GM21526 (cell line): ENCODE measurements around the gene ANO8.
"Not testable (repeated sequence)": the region's sequence is repeated elsewhere in the genome, so short reads cannot be mapped to it uniquely, and the experiment has no call there.

Experiments
- ATAC-seq: cut with Tn5 transposase; IDR thresholded peaks from one replicate; pipeline ENCODE4 v1.9.1; 2021; ENCODE audit warnings: moderate library complexity; ENCODE audit not compliant: unreplicated experiment, low FRiP score

The ANO8 gene

DNA sequence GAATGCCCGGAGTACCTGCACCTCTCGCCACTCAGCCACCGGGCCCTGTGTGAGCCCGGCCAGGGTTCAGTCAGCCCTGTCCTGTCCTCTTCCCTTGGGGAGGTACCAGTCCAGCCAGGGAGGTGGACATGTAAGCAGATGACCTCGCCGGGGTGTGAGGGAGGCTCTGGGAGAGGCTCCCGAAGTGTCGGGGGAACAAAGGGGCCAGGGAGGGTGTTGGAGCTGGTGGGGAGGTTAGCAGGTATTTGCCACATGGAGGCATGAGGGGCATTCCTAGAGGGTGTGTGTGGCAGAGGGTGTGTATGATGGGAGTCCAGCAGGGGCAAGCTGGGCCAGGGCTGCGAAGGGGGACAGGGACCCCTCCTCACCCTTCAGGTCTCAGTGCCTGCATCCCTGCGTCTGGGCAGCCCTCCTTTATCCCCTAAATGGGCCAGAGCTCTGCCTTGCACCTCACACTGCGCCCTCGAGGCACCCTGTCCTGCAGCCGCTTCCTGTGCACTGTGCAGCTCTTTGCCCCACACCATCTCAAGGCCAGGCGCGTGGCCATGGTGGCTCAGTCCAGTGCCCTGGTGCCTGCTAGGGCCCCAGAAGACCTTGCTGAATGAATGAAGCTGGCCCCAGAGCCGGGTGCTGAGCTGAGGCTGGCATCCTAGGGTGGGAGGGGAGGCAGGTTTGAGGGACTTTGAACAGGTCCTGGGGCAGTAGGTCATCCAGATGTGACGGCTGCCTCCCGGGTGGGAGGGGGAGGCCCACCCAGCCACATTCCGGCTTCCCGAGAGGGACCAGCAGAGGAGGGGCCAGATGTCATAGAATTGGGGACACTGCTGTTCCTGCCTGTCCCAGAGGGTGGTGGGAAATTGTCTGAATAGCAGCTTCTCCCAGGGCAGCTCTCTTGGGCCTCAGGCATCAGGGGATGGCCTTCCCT, 22.2 kb downstream of the ANO8 start:
- ATAC-seq = no peak

DNA sequence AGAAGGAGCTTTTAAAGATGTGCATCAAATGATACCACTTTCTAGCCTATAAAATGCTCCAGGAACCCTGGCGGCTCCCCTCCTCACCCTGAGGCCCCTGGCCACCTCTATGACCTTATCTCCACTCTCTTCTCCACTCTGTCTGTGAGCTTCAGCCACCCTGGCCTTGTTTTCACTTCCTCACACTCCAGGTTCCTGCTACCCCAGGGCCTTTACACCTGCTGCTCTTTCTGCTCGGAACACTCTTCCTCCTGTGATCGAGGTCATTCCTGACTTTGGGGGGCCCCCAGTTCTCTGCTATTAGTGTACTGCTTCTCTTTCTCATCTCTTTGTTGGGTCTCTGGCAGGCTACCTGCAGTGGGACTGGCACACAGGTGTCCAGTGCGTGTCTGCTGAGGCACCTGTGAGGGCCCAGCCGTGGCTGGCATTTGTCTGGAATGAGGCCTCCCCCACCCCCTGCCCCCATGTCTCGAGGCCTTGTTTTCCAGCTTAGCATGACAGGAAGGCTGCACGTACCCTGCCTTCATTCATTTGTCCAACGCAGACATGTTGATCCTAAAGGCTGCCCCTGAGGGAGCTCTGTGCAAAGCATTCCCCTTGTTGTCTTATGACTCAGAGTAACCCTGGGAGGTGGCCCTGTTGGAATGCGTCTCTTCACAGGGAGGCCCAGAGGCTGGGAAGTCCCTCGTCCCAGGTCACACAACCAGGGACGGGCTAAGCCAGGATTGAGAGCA, 23.0 kb downstream of the ANO8 start:
- no peak for ATAC-seq

DNA sequence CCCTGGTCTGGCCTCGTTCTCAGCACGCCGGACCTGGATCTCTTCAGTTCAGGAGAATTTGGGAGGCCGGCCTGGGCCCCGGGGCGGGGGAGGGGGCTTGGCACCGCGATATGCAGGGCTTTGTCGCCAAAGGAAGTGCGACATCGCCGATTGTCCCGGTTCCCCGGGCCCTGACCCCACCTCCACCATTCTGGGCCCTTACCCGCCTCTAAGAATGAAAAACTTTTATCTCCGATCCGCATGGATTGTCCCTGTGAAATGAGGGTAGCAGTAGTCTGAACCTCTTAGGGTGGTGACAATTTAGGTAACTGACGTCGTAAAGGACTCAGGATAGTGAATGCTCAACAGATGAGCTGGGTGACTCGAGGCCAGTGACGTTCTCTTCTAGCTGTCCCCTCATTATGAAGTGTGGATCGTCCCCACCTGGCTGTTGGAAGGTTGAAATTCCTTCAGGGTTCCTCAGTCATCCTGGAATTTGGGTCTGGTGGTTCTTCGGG, 24.6 kb downstream of the ANO8 start:
- ATAC-seq = no peak

DNA sequence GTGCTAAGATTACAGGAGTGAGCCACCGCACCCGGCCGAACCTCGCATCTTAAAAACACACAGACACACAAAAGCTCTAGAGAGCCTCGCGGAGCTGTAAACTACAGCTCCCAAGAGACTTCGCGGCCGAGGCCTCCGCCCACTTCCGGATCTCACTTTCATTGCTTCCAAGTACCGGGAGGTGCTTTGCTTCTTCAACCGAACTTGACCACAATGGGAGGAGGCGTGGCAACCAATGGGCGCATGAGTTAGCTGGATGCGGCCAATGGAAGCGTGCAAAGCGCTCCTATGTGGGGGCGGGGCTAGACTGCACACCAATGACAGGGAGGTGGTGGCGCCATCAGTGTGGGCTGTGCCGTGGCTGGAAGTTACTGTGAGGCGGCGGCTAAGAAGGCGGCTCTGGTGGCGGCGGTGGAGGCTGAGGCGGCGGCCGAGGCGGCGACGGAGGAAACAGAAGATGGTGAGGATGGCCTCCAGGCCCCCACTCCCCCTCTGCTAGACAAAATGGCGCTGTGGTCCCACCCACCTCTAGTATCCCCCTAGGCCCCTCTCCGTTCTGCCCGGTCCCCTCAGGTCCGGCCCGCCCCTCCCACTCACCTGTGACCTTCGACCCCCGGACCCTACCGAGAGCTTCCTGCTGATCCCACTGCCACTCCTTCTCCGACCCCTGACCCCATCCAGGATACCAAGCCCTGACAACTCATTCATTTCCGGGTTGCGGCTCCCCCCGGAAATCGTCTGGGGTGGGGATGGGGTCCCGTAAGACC, 25.3 kb downstream of the ANO8 start, which contains the start of gene DDA1:
Gene DDA1, plus strand, starts transcription at position 366 of the 767 bp plus-strand sequence. Its CDS starts 92 bp downstream, at position 458.
- peak; percentile 56 for ATAC-seq

DNA sequence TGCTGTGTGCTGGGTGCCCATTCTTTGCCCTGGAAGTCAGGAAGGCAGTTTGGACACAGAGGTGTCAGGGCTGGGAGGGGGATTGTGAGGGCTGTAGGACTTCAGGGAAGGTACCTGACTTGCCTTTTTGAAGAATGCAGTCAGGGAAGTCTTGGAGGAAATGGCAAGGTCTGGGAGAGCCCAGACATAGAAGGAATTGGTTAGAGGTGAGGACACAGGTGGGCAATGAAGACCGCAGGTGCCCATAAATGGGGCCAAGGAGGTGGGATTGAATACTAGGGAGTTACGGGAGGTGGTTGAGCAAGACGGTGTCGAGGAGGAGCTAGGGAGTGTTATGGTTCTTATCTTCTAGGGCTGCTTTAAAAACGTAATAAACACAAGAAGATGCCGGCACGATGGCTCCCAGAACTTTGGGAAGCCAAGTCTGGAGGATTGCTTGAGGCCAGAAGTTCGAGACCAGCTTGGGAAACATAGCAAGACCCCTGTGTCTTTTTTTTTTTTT, 26.7 kb downstream of the ANO8 start:
- ATAC-seq = no peak

DNA sequence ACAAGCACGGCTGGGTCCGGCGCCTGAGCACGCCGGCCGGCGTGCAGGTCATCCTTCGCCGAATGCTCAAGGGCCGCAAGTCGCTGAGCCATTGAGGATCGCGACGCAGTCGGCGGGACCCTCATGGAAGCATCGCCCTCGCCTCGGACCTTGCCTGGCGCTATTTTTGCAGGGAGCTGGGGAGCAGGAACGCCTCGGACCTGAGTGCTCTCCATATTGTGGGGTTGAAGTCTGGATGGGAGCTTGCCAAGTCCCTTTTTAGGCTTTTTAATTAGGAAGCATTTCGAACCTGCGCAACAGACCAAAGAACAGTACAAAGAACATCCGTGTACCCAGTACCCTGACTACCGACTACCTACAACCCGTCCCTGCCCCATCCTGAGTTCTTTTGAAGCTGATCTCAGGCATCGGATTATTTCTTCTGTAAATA, 28.4 kb downstream of the ANO8 start:
- no peak for ATAC-seq

DNA sequence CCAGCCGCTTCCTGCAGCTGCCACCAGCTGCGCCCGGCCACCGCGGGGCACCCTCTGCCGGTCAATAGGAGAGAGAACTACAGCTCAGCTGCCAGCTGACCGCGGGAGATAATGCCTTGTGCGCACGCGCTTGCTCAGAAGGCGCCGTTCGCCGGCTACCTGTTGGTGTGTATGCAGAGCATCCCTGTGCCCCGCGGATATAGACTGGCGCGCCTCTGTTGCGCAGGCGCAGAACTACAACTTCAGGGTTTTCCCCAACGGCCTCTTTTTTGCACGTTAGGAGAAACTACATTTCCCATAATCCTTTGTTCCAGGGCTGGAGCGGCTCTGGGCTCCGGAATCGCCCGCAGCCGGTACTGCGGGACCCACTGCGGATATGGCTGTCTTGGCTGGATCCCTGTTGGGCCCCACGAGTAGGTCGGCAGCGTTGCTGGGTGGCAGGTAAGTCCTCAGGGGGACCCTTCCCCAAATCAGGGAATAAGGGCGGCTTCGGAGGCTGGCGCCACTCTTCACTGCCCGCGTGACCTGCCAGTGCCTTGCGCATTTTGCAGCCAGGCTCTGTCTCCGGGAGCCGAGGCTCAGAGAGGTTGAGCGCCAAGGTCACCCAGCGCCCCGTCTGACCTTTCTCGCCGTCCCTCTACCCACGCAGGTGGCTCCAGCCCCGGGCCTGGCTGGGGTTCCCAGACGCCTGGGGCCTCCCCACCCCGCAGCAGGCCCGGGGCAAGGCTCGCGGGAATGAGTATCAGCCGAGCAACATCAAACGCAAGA, 29.0 kb downstream of the ANO8 start, which contains the start of gene MRPL34:
Gene MRPL34, plus strand, starts transcription at position 356 of the 768 bp plus-strand sequence. Its CDS starts 21 bp downstream, at position 377.
- ATAC-seq = peak; percentile 50

DNA sequence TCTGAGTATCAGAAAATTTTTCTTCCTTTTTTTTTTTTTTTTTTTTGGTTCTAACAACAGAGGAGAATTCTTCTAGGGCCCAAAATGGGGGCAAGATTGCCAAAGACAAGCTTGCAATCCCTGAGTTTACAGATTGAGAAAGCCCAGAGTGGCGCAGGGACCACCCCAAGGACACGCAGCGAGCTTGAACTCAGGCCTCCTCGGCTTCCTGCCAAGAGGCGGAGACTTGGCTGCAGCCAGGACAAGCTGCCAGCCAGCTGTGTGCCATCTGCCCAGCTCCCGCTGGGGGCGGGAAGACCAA, 29.5 kb downstream of the ANO8 start:
- ATAC-seq = no peak

DNA sequence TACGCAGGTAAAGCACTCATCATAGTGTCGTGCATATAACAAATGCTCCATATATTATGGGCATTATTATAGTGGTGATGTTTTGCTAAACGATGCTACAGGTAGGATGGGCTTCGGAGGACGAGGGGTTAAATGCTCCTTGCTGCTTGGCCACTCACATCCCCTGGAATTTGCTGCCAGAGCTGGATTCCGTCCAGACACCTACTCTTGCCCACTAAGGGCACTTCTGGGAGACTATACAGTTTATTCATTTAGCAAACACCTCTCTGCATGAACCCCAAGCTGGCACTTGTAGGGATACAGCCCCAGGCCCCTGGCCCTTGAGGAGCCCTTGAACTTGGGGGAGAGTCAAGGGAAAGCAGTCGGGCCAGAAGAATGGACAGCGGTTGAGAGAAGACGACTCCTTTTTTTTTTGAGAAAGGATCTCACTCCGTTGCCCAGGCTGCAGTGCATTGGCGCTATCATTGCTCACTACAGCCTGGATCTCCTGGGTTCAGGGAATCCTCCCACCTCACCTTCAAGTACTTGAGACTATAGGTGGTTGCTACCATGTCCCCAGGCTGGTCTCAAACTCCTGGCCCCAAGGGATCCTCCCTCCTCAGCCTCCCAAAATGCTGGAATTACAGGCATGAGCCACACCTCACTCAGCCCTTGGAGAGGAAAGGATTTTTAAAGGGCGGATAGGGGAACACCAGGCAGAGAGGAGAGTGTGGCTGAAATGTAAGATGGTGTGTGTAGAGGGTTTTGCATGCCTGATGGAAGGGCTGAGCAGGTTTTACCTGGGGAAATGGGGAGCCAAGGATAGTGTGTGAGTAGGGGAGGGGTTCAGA, 30.1 kb downstream of the ANO8 start:
- no peak for ATAC-seq

DNA sequence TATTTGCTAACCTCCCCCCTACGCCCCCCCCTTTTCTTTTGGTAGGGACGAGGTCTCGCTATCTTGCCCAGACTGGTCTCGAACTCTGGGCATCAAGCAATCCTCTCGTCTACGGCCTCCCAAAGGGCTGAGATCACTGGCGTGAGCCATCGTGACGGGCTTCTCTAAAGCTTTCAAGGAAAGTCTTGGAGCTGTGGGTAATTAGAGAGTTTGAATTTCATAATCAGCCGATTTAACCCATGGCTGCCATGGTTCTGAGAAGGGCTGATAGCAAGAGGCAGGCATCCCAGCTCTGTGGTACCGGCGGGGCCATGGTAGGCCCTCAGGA, 30.8 kb downstream of the ANO8 start:
- no peak for ATAC-seq

DNA sequence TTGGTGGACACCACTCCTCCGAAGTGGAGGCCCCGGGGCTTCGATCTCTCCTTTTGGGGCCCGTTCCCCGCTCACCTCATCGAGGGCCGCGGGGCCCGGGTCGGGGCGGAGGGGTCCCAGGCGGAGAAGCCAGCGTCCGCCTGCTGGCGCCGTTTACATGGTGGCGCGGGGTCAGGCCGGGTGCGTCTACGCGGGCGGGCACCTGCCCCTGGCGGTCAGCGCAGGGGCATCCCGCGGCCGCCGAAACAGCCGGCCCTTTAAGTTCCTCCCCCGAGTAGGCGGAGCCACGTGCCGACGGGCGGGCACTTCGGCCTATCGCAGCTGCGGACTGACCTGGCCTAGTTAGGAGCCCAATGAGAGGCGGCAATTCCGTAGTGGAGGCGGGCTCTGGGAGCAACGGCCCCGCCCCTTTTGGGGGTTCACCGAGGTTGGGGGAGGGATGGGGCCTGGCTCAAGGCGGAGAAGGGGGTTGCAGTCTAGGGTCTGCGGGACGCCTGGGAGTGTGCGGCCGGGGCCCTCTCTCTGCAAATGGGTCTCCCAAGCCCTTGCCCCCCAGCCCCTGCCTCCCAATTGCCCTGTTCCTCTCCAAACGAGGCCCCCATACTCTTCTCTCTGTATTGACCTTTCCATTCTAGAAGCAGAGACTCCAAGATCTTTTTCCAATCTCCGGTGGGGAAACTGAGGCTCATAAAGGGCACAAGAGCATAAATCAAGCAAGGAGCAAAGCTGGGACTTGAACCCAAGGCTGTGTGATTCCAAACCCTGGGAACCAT, 31.3 kb downstream of the ANO8 start, which contains the start of gene ABHD8:
Gene ABHD8, minus strand, starts transcription at position 259 of the 773 bp plus-strand sequence. CDS start 1,809 bp downstream, outside the sequence.
- ATAC-seq = peak; percentile 51

DNA sequence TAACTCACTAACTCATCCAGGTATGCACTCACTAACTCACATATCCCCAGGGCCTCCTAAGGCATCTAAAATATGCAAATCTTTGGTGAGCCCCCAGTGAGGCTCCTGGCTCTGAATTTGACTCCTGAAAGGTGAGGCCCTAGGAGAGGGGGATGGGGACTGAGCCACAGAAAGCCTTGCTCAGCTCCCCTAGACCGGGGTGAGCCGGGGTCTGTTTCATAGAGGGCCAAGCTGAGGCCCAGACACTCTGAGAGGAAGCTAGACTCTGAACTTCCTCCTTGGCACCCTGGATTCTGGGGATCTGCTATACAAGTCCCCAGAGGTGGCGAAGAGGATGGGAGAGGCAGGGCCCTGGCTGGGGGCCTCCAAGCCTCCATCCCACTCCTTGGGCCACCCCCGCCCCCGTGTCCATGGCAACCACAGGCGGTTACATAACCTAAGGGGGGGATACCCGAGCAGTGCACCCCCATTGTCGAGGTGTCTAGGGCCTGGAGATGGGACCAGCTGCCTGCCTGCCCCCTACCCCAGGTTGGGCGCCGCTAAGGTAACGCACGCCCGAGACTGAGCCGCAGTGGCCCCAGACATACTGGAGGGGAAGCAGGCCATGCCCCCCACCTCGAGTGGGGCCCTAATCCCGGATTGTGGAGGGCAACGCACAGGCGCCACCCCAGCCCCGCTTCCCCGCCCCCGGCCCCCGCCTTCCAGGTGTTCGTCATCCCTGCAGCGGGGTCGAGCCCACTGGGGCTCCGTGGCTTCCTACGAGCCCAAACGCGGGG, 32.1 kb downstream of the ANO8 start:
- no peak for ATAC-seq

DNA sequence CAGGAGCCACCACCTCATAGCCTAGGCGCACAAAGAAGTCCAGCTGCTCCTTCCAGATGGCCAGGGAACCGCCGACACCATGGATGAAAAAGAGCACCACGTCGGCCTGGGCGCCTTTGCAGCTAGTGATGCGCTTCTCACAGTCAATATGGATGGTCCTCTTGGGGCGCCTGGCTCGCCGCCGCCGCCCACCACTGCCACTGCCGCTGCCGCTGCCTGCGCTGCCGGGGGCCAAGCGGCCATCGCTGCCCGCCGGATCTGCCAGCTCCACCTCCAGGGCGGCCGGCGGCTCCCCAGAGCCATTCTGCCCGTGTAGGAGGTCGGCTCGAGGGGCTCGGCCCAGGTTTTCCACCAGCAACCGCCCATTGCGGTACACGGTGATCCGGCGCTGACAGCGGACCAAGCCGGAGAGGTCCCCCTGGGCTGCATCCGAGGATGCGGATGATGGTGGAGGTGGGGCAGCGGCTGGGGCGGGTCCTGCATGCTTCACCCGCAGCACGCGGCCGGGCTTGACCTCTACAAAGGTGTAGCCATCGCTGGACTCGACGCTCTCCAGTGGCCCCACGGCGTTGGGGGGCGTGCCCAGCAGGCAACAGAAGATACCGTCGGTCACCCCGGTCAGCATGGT, 33.5 kb downstream of the ANO8 start:
- ATAC-seq = no peak

DNA sequence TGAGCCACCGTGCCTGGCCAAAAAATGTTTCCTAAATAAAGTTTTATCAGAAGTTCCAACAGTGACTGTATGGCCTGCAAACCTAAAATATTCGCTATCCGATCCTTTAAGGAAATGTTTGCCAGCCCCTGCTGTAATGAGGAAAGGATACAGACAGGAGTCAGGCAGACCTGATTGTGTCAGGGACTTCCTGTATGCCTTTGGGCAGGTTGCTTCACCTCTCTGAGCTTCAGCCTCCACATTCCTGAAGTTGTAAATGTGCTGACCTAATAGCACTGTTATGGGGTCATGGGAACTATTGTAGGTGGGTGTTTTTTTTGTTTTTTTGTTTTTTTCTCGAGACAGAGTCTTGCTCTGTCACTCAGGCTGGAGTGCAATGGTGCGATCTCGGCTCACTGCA, 37.7 kb downstream of the ANO8 start:
- no peak for ATAC-seq

DNA sequence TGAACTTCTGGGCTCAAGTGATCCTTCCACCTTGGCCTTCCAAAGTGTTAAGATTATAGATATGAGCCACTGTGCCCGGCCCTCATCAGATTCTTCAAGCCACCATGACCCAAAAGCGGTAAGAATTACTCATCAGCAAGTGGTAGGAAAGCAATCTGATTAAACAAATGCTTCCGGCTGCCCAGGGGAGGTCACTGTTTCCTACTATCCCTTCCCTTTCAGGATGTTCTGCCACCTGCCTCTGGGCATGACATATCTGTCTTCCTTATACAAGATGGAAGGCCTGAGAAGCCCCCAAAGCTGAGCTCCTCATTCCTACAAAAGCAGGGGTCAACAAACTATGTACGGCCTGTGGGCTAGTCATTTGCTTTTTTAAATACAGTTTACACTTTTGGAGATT, 38.4 kb downstream of the ANO8 start:
- ATAC-seq = no peak

DNA sequence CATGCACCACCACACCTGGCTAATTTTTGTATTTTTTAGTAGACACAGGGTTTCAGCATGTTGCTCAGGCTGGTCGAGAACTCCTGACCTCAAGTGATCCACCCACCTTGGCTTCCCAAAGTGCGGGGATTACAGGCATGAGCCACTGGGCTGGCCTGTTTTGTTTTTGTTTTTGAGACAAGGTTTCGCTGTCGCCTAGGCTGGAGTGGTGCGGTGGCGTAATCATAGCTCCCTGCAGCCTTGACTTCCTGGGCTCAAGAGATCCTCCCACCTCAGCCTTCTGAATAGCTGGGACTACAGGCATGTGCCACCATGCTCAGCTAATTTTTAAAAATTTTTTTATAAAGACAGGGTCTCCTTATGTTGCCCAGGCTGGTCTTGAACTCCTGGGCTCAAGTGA, 39.1 kb downstream of the ANO8 start:
- ATAC-seq = not testable (repeated sequence)
